HepG2 (cell line): ENCODE measurements around the gene SYT7. TPM values are rescaled to one million over a fixed set of nuclear protein-coding genes. Genes with fewer than 3 reads are reported as not detected.

Experiments
- ARNT2 ChIP-seq: sonication (generic); formaldehyde crosslinking; IDR thresholded peaks from 2 replicates; pipeline ENCODE4 v1.8.0; 2022; ENCODE audit warnings: mild to moderate bottlenecking, low read depth, missing genetic modification reagents, moderate library complexity
- CSRNP2 ChIP-seq: sonication (generic); formaldehyde crosslinking; conservative IDR thresholded peaks from 2 replicates; pipeline ENCODE4 v1.8.0; 2022; ENCODE audit warnings: low read depth, missing genetic modification reagents
- FOXC1 ChIP-seq: sonication (generic); formaldehyde crosslinking; IDR thresholded peaks from 2 replicates; pipeline ENCODE4 v1.8.0; 2022; ENCODE audit warnings: mild to moderate bottlenecking, missing genetic modification reagents, borderline replicate concordance
- FOXK2 ChIP-seq: fragments of 450-650 bp; IDR thresholded peaks from 2 replicates; pipeline ENCODE4 v1.6.1; 2016
- GMEB2 ChIP-seq: IDR thresholded peaks from 2 replicates; pipeline ENCODE4 v1.6.1; 2016; ENCODE audit warnings: missing biosample characterization, missing genetic modification reagents, low read depth
- HMGA1 ChIP-seq: sonication (generic); formaldehyde crosslinking; conservative IDR thresholded peaks from 2 replicates; pipeline ENCODE4 v1.4.0; 2020; ENCODE audit warnings: missing genetic modification reagents
- HOXA9 ChIP-seq: sonication (generic); formaldehyde crosslinking; IDR thresholded peaks from 2 replicates; pipeline ENCODE4 v1.8.1; 2022; ENCODE audit warnings: missing genetic modification reagents, mild to moderate bottlenecking, moderate library complexity, borderline replicate concordance
- ISX ChIP-seq: sonication (generic); formaldehyde crosslinking; conservative IDR thresholded peaks from 2 replicates; pipeline ENCODE4 v1.5.0; 2020; ENCODE audit warnings: missing genetic modification reagents
- KDM1A ChIP-seq: IDR thresholded peaks from 2 replicates; pipeline ENCODE4 v1.6.1; 2016; ENCODE audit warnings: missing compliant biosample characterization
- KDM4B ChIP-seq: sonication (generic); formaldehyde crosslinking; IDR thresholded peaks from 2 replicates; pipeline ENCODE4 v1.4.0; 2020; ENCODE audit warnings: missing genetic modification reagents
- KLF15 ChIP-seq: sonication (generic); formaldehyde crosslinking; IDR thresholded peaks from 2 replicates; pipeline ENCODE4 v1.8.1; 2023; ENCODE audit warnings: borderline replicate concordance, mild to moderate bottlenecking, inconsistent platforms, missing genetic modification reagents, mixed read lengths
- LBX2 ChIP-seq: sonication (generic); formaldehyde crosslinking; IDR thresholded peaks from 2 replicates; pipeline ENCODE4 v1.5.0; 2020; ENCODE audit warnings: missing genetic modification reagents, mild to moderate bottlenecking, borderline replicate concordance
- MNT ChIP-seq: fragments of 450-650 bp; IDR thresholded peaks from 2 replicates; pipeline ENCODE4 v1.6.1; 2016
- PHF8 ChIP-seq: sonication (generic); formaldehyde crosslinking; IDR thresholded peaks from 2 replicates; pipeline ENCODE4 v1.5.0; 2020; ENCODE audit warnings: missing genetic modification reagents
- SSRP1 ChIP-seq: IDR thresholded peaks from 2 replicates; pipeline ENCODE4 v1.6.1; 2016; ENCODE audit warnings: control low read depth
- TBP ChIP-seq: sonication (generic); formaldehyde crosslinking; IDR thresholded peaks from 2 replicates; pipeline ENCODE4 v1.5.0; 2020; ENCODE audit warnings: missing genetic modification reagents
- THRA ChIP-seq: sonication (generic); formaldehyde crosslinking; IDR thresholded peaks from 2 replicates; pipeline ENCODE4 v1.4.0; 2020; ENCODE audit warnings: missing genetic modification reagents, borderline replicate concordance
- TRIM24 ChIP-seq: sonication (generic); formaldehyde crosslinking; IDR thresholded peaks from 2 replicates; pipeline ENCODE4 v1.8.0; 2022; ENCODE audit warnings: mild to moderate bottlenecking, missing genetic modification reagents
- ZBTB20 ChIP-seq: sonication (generic); formaldehyde crosslinking; IDR thresholded peaks from 2 replicates; pipeline ENCODE4 v1.8.1; 2023; ENCODE audit warnings: missing genetic modification reagents, low read depth, mild to moderate bottlenecking, borderline replicate concordance
- ZNF263 ChIP-seq: sonication (generic); formaldehyde crosslinking; IDR thresholded peaks from 2 replicates; pipeline ENCODE4 v1.4.0; 2020; ENCODE audit warnings: missing genetic modification reagents
- ZNF296 ChIP-seq: sonication (generic); formaldehyde crosslinking; conservative IDR thresholded peaks from 2 replicates; pipeline ENCODE4 v1.5.0; 2020; ENCODE audit warnings: mild to moderate bottlenecking, missing genetic modification reagents
- ZNF367 ChIP-seq: sonication (generic); formaldehyde crosslinking; IDR thresholded peaks from 2 replicates; pipeline ENCODE4 v1.4.0; 2020; ENCODE audit warnings: missing genetic modification reagents, borderline replicate concordance
- ZNF382 ChIP-seq: sonication (generic); formaldehyde crosslinking; IDR thresholded peaks from 2 replicates; pipeline ENCODE4 v1.5.0; 2020; ENCODE audit warnings: missing genetic modification reagents, mild to moderate bottlenecking, borderline replicate concordance
- ZNF44 ChIP-seq: sonication (generic); formaldehyde crosslinking; IDR thresholded peaks from 2 replicates; pipeline ENCODE4 v1.5.1; 2020; ENCODE audit warnings: mild to moderate bottlenecking, missing genetic modification reagents
- ZNF816 ChIP-seq: sonication (generic); formaldehyde crosslinking; IDR thresholded peaks from 2 replicates; pipeline ENCODE4 v1.8.0; 2022; ENCODE audit warnings: missing genetic modification reagents, mild to moderate bottlenecking, borderline replicate concordance
- polyA plus RNA-seq, 8 experiments: library from polyadenylated mRNA; depleted of rRNA in 3 of 8; stranded (reverse) in 7 of 8; unstranded in 1 of 8; fragments of >200 nt; fragmentation: Illumina TruSeq in 4 of 8; extraction: Trizol in 4 of 8; gene quantifications; 2 replicates each; pipeline versions ENCODE4 v1.2.1 to v1.2.3, GENCODE V29; 2011 to 2016; ENCODE audit warnings: low read depth in 4 of 8, missing spikeins in 1 of 8, mixed read lengths in 1 of 8; ENCODE audit not compliant: insufficient read depth in 1 of 8
- total RNA-seq, 5 experiments: library from RNA; depleted of rRNA; stranded (reverse); fragments of >200 nt; fragmentation: Illumina TruSeq; extraction: Trizol; gene quantifications; 2 replicates each; pipeline ENCODE4 v1.2.3, GENCODE V29; 2016; ENCODE audit warnings: low read depth in 1 of 5

Gene SYT7
- total and polyA plus RNA-seq, 2 of the 13 experiments (the other 11 are each of a cell fraction or from before 2014, with no cell fraction given): 1.4 to 4.4 TPM

DNA sequence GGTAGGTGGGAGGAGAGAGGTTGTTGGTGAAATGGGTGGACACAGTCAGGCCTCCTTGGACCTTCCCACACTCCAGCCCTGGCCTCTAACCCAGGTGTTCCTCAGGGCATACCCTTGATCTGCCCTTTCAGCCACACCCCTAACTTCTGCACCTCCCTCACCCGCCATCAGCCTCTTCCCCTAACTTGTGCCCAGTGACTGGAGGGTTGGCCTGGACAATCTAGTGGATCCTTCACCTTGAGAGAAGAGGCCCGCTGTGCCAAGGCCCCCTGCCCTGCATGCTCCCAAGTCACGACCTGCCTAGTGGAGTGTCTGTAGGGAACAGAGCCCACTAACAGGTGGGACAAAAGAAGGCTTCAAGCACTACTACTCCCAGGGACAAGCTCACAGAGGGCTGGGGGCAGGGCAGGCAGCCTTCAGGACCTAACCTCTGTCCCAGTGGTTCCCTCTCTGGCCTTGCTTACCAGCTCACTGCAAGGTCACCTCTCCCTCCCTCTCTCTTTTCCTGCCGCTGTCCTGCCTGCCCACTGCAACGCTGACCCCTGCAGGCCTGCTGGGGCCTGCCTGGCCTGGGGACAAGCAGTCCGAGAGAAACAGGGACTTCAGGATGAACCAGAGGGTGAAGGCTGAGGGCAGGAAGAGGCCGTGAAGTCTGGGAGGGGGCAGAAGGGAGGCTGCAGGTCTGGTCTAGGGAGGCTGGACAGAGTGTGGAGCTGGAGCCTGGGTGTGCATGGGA, 3.3 kb downstream of the SYT7 start (continued):
- TF ChIP-seq ZNF367 (CRISPR knock-in tag) (no peak), THRA (peak; percentile 66; the same call in 1 of the 2 replicates), ZNF382 (no peak), FOXK2 (peak; percentile 39; the same call in 1 of the 2 replicates), GMEB2 (CRISPR knock-in tag) (no peak), LBX2 (CRISPR knock-in tag) (no peak), SSRP1 (CRISPR knock-in tag) (no peak), ZBTB20 (CRISPR knock-in tag) (no peak), ISX (no peak), ZNF263 (CRISPR knock-in tag) (peak; percentile 15; the same call in 1 of the 2 replicates), FOXC1 (CRISPR knock-in tag) (no peak), HMGA1 (CRISPR knock-in tag) (no peak), PHF8 (CRISPR knock-in tag) (peak; percentile 44; the same call in 1 of the 2 replicates), ZNF44 (CRISPR knock-in tag) (no peak), ZNF296 (peak; percentile 77; the same call in 1 of the 2 replicates), KDM1A (CRISPR knock-in tag) (peak; percentile 38; the same call in 1 of the 2 replicates), CSRNP2 (no peak), MNT (no peak), ZNF816 (CRISPR knock-in tag) (no peak), KLF15 (CRISPR knock-in tag) (no peak), KDM4B (no peak), TRIM24 (CRISPR knock-in tag) (no peak), ARNT2 (CRISPR knock-in tag) (no peak), TBP (CRISPR knock-in tag) (no peak), HOXA9 (CRISPR knock-in tag) (no peak)
